Progenitor cell of endocrine pancreas (in vitro differentiated cells): ENCODE measurements around the gene NCF2. TPM values are rescaled to one million over a fixed set of nuclear protein-coding genes. Genes with fewer than 3 reads are reported as not detected.

Source experiments
- DNase-seq: peaks from one replicate; pipeline ENCODE4 v3.0.0; 2021; ENCODE audit warnings: low spot score; ENCODE audit not compliant: unreplicated experiment
- H3K27ac Mint-ChIP-seq: 2 replicates; pipeline ENCODE4 v1.8.0; 2021; ENCODE audit warnings: mild to moderate bottlenecking, moderate library complexity, mixed read lengths
- H3K27me3 Mint-ChIP-seq: 2 replicates; pipeline ENCODE4 v1.8.0; 2021; ENCODE audit warnings: mixed read lengths
- H3K36me3 Mint-ChIP-seq: 2 replicates; pipeline ENCODE4 v1.8.0; 2022; ENCODE audit warnings: mixed read lengths; ENCODE audit not compliant: insufficient read depth
- H3K4me1 Mint-ChIP-seq: 2 replicates; pipeline ENCODE4 v1.8.0; 2021; ENCODE audit warnings: low read depth, mixed read lengths
- H3K4me3 Mint-ChIP-seq: 2 replicates; pipeline ENCODE4 v1.8.0; 2021; ENCODE audit warnings: low read depth, mild to moderate bottlenecking, moderate library complexity, mixed read lengths
- H3K9me3 Mint-ChIP-seq: 2 replicates; pipeline ENCODE4 v1.8.0; 2021; ENCODE audit warnings: low read depth, mixed read lengths
- total RNA-seq: library from RNA; stranded (reverse); gene quantifications from 2 replicates; pipeline ENCODE4 v1.2.1, GENCODE V29; 2021
- TF ChIP-seq, protein P1 (sequence below): fragments of 200-600 bp; sonication (generic); IDR thresholded peaks from one replicate; pipeline ENCODE4 v1.5.0; 2021; ENCODE audit warnings: antibody characterized with exemption, mild to moderate bottlenecking; ENCODE audit not compliant: unreplicated experiment

The NCF2 gene
- total RNA-seq, 1 donor from 2014 or later, result 0.67 TPM

DNA sequence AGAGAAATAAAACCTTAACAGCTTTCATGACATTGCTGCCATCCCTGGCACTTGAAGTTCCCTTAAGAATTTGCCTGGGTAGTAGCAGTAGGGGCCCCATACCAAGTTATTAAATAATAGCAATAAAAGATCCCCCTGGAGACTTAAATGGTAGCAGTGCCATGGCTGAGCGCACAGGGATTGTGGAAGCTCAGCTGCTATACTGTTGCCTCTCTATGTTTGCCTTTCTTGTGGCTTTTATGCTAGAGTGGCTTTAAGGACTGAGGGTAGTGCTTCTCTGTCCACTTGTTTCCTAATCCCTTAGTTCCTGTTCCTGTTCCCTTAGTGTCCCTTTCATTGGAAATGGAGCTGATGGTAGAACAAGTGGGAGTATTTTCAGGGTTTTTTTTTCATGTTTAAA, 42.1 kb downstream of the NCF2 start:
- H3K27me3 Mint-ChIP-seq, result no peaks in the 10 kb centered on the region
- no peaks in the 10 kb centered on the region for H3K9me3 Mint-ChIP-seq
- H3K4me1 Mint-ChIP-seq, result peaks cover 5% of the 10 kb centered on the region
- H3K27ac Mint-ChIP-seq, result no peak overlapping the region
- no peak for DNase-seq
- TF ChIP-seq, protein P1, sequence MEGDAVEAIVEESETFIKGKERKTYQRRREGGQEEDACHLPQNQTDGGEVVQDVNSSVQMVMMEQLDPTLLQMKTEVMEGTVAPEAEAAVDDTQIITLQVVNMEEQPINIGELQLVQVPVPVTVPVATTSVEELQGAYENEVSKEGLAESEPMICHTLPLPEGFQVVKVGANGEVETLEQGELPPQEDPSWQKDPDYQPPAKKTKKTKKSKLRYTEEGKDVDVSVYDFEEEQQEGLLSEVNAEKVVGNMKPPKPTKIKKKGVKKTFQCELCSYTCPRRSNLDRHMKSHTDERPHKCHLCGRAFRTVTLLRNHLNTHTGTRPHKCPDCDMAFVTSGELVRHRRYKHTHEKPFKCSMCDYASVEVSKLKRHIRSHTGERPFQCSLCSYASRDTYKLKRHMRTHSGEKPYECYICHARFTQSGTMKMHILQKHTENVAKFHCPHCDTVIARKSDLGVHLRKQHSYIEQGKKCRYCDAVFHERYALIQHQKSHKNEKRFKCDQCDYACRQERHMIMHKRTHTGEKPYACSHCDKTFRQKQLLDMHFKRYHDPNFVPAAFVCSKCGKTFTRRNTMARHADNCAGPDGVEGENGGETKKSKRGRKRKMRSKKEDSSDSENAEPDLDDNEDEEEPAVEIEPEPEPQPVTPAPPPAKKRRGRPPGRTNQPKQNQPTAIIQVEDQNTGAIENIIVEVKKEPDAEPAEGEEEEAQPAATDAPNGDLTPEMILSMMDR, result no peak
- no peak overlapping the region for H3K4me3 Mint-ChIP-seq
- peaks cover 33% of the 10 kb centered on the region for H3K36me3 Mint-ChIP-seq

DNA sequence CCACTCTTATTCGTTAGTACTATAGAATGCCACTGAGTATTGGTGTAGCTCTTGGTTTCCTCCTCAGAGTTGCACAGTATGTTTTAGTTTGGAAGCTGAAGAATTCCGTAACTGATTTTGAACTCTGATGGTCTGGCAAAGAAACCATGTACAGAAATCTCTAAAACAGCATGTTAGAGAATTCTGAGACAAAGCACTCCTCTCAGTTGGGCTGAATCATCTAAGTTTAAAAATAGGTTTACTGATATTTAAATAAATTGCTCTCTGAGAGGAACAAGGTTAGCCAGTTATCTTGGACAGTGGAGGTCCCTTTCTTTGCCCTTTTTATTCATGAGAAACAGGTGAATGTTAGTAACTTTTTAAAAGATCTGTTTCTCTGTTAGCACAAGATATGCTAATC, 43.8 kb downstream of the NCF2 start:
- TF ChIP-seq, protein P1, result no peak
- no peaks in the 10 kb centered on the region for H3K9me3 Mint-ChIP-seq
- H3K4me1 Mint-ChIP-seq, result peaks cover 2% of the 10 kb centered on the region
- H3K4me3 Mint-ChIP-seq, result no peak overlapping the region
- no peak overlapping the region for H3K27ac Mint-ChIP-seq
- DNase-seq, result no peak
- no peaks in the 10 kb centered on the region for H3K27me3 Mint-ChIP-seq
- H3K36me3 Mint-ChIP-seq, result peaks cover 28% of the 10 kb centered on the region

DNA sequence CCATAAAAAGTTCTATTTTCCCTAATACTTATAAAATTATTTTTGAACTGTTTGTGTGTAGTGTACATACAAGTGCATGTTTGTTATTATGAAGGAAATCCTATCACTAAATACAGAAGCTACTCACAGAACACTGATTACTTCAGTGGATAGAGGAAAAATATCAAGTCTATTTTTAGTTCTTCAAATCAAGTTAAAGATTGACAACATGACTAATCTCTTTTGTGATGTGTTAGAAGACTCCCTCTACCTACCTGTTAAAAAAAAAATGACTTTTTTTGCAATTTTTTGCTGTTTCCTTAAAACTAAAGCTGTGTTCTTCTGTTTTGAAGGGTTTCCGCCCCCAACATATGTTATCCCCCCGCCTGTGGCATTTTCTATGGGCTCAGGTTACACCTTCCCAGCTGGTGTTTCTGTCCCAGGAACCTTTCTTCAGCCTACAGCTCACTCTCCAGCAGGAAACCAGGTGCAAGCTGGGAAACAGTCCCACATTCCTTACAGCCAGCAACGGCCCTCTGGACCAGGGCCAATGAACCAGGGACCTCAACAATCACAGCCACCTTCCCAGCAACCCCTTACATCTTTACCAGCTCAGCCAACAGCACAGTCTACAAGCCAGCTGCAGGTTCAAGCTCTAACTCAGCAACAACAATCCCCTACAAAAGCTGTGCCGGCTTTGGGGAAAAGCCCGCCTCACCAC, 45.5 kb downstream of the NCF2 start:
- no peaks in the 10 kb centered on the region for H3K27me3 Mint-ChIP-seq
- DNase-seq, result no peak
- no peaks in the 10 kb centered on the region for H3K9me3 Mint-ChIP-seq
- TF ChIP-seq, protein P1, result no peak
- H3K4me1 Mint-ChIP-seq, result peaks cover 2% of the 10 kb centered on the region
- H3K4me3 Mint-ChIP-seq, result no peak overlapping the region
- H3K27ac Mint-ChIP-seq, result no peak overlapping the region
- H3K36me3 Mint-ChIP-seq, result peaks cover 29% of the 10 kb centered on the region

DNA sequence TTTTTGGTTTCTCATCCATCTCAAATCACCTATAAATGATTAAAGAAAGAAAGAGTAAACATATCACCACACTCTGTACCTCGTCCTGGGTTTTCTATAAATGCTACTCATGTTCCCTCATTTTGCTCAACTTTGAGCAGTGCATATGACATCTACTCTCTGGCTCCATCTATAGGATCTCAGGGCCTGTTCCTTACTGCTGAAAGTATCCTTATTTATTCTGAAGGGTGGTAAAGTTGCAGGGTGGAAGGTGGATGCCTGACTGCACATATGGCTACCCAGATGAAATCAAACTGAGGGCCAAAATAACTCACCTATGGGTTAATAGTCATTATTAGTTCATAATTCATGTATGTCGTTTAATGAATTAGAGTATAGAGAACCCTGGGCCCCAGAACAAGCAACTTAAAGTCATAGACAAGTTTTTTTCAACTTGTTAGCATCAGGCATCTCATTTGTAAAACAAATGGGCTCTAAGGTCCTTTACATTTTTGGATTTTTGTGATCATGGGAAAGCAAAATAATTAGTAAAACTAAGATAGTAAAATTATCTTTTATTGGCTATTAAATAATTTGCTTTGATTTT, 46.5 kb downstream of the NCF2 start:
- H3K27ac Mint-ChIP-seq, result no peak overlapping the region
- TF ChIP-seq, protein P1, result peak; percentile 68
- H3K27me3 Mint-ChIP-seq, result no peaks in the 10 kb centered on the region
- DNase-seq, result no peak
- H3K9me3 Mint-ChIP-seq, result no peaks in the 10 kb centered on the region
- peaks cover 2% of the 10 kb centered on the region for H3K4me1 Mint-ChIP-seq
- H3K36me3 Mint-ChIP-seq, result peaks cover 31% of the 10 kb centered on the region
- no peak overlapping the region for H3K4me3 Mint-ChIP-seq

DNA sequence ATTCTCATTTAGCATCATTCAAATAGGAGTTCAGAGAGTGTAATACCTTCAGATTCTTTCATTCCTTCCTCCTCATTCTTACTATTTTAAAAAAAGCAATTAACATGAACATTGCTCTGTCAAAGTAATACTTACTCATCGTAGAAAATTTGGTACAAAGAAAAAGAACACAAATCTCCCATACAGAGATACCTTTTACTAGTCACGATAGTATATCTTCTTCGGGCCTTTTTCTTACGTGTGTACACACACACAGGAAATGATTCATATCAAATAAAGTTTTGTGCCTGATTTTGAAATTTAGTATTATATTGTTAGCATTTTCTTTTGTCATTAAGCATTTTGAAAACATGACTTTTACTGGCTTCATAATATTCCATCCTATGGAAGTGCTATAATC, 52.9 kb downstream of the NCF2 start:
- H3K27me3 Mint-ChIP-seq, result no peaks in the 10 kb centered on the region
- TF ChIP-seq, protein P1, result no peak
- H3K9me3 Mint-ChIP-seq, result no peaks in the 10 kb centered on the region
- H3K4me1 Mint-ChIP-seq, result peaks cover 2% of the 10 kb centered on the region
- no peak for DNase-seq
- no peak overlapping the region for H3K4me3 Mint-ChIP-seq
- peaks cover 29% of the 10 kb centered on the region for H3K36me3 Mint-ChIP-seq
- H3K27ac Mint-ChIP-seq, result no peak overlapping the region
